ENCODE results near the gene HEY2. TPM values are rescaled to one million over a fixed set of nuclear protein-coding genes. Genes with fewer than 3 reads are reported as not detected.

HEY2 gene
- total RNA-seq, 4 donors from 2014 or later = 0.41 to 0.79 TPM; not detected in 2

- in situ Hi-C loops (cut with MboI; ENCODE audit: low pct_ligation_motif_present in 1 of 4, low pct_unique_long_range_greater_than_20kb in 1 of 4, low sequenced_read_pairs in 3 of 4) (no loop called here), intact Hi-C loops (cut with DNase I; ENCODE audit: low total_unique reads) (no loop called here)
- WGBS, 2 donors (ENCODE audit: low coverage in 1 of 2) = 42 to 65% methylated on average over 2 to 4 of the region's 4 CpGs
- no peaks in the 10 kb centered on the region for H3K4me1 ChIP-seq
- H3K36me3 ChIP-seq = peaks cover 0 to 2% (median 0%) of the 10 kb centered on the region in 4 donors
- no peaks in the 10 kb centered on the region for H3K9me3 ChIP-seq
- no peak overlapping the region for H3K4me3 ChIP-seq
- H3K27me3 ChIP-seq = no peaks in the 10 kb centered on the region
- H3K27ac ChIP-seq = no peak overlapping the region
- no peak for DNase-seq
- TF ChIP-seq EP300 (IDR thresholded peaks at IDR 0.05; ENCODE audit: low read depth) (no peak), CTCF (IDR thresholded peaks at IDR 0.05) (no peak), POLR2AphosphoS5 (IDR thresholded peaks at IDR 0.05) (no peak)
Observed at GRCh38 chr6:125707615-125708243, 41.7 kb upstream of the HEY2 start.

- in situ Hi-C loops (cut with MboI; ENCODE audit: low pct_ligation_motif_present in 1 of 4, low pct_unique_long_range_greater_than_20kb in 1 of 4, low sequenced_read_pairs in 3 of 4) (no loop called here), intact Hi-C loops (cut with DNase I; ENCODE audit: low total_unique reads) (no loop called here)
- H3K27ac ChIP-seq = no peak overlapping the region
- no peak for DNase-seq
- no peaks in the 10 kb centered on the region for H3K4me1 ChIP-seq
- no peaks in the 10 kb centered on the region for H3K27me3 ChIP-seq
- no peak for TF ChIP-seq CTCF (IDR thresholded peaks at IDR 0.05)
- TF ChIP-seq POLR2A (IDR thresholded peaks at IDR 0.05) = no peak
- no peak for TF ChIP-seq POLR2AphosphoS5 (IDR thresholded peaks at IDR 0.05)
- TF ChIP-seq EP300 (IDR thresholded peaks at IDR 0.05; ENCODE audit: low read depth) = no peak
- H3K36me3 ChIP-seq = peaks cover 0 to 2% (median 0%) of the 10 kb centered on the region in 4 donors
- H3K9me3 ChIP-seq = no peaks in the 10 kb centered on the region
- WGBS, 2 donors (ENCODE audit: low coverage in 1 of 2) = 77 to 85% methylated on average over 3 to 4 of the region's 4 CpGs
- no peak overlapping the region for H3K4me3 ChIP-seq
Observed at GRCh38 chr6:125711013-125711675, 38.3 kb upstream of the HEY2 start.

- peaks cover 0 to 2% (median 0%) of the 10 kb centered on the region in 4 donors for H3K36me3 ChIP-seq
- H3K9me3 ChIP-seq = no peaks in the 10 kb centered on the region
- no peaks in the 10 kb centered on the region for H3K27me3 ChIP-seq
- DNase-seq = peak; percentile 15
- intact Hi-C loops (cut with DNase I; ENCODE audit: low total_unique reads) (no loop called here), in situ Hi-C loops (cut with MboI; ENCODE audit: low pct_ligation_motif_present in 1 of 4, low pct_unique_long_range_greater_than_20kb in 1 of 4, low sequenced_read_pairs in 3 of 4) (no loop called here)
- peak overlapping the region in 1 of 4 donors; percentile 5 for H3K27ac ChIP-seq
- TF ChIP-seq POLR2A (IDR thresholded peaks at IDR 0.05) = no peak
- no peak for TF ChIP-seq EP300 (IDR thresholded peaks at IDR 0.05; ENCODE audit: low read depth)
- TF ChIP-seq CTCF (IDR thresholded peaks at IDR 0.05) = no peak
- TF ChIP-seq POLR2AphosphoS5 (IDR thresholded peaks at IDR 0.05) = no peak
- H3K4me1 ChIP-seq = peaks cover 0 to 4% (median 0%) of the 10 kb centered on the region in 4 donors
- H3K4me3 ChIP-seq = no peak overlapping the region
- 76 to 80% methylated on average over 1 to 2 of the region's 2 CpGs for WGBS, 2 donors (ENCODE audit: low coverage in 1 of 2)
Observed at GRCh38 chr6:125714441-125715090, 34.9 kb upstream of the HEY2 start.

GRCh38 chr6:125717120-125717731, 32.2 kb upstream of the HEY2 start:
- WGBS, 2 donors (ENCODE audit: low coverage in 1 of 2) = 20 to 30% methylated on average over 1 to 2 of the region's 2 CpGs
- no peaks in the 10 kb centered on the region for H3K9me3 ChIP-seq
- no peaks in the 10 kb centered on the region for H3K27me3 ChIP-seq
- DNase-seq = no peak
- H3K4me1 ChIP-seq = peaks cover 0 to 4% (median 0%) of the 10 kb centered on the region in 4 donors
- no peak overlapping the region for H3K4me3 ChIP-seq
- intact Hi-C loops (cut with DNase I; ENCODE audit: low total_unique reads) (no loop called here), in situ Hi-C loops (cut with MboI; ENCODE audit: low pct_ligation_motif_present in 1 of 4, low pct_unique_long_range_greater_than_20kb in 1 of 4, low sequenced_read_pairs in 3 of 4) (no loop called here)
- no peaks in the 10 kb centered on the region for H3K36me3 ChIP-seq
- TF ChIP-seq EP300 (IDR thresholded peaks at IDR 0.05; ENCODE audit: low read depth) = no peak
- TF ChIP-seq POLR2AphosphoS5 (IDR thresholded peaks at IDR 0.05) = no peak
- TF ChIP-seq POLR2A (IDR thresholded peaks at IDR 0.05) = no peak
- TF ChIP-seq CTCF (IDR thresholded peaks at IDR 0.05) = no peak
- no peak overlapping the region for H3K27ac ChIP-seq
